Naive thymus-derived CD4-positive, alpha-beta T cell (primary cell): ENCODE results near the gene LGMN. TPM values are rescaled to one million over a fixed set of nuclear protein-coding genes. Genes with fewer than 3 reads are reported as not detected.

Source experiments
- ATAC-seq: fragments of 150-1000 bp; cut with Tn5 transposase; 2 replicates; pipeline ENCODE4 v1.10.0; 2021; ENCODE audit warnings: mild to moderate bottlenecking, moderate library complexity
- CTCF ChIA-PET: fragments of 350-600 bp; sonication (Branson Sonifier 250); formaldehyde crosslinking; loops from one replicate; lab custom pipeline; 2021; ENCODE audit warnings: antibody characterized with exemption; lab: Charles Lee
- POLR2A ChIA-PET: fragments of 350-600 bp; sonication (Branson Sonifier 250); formaldehyde crosslinking; loops from one replicate; lab custom pipeline; 2021; ENCODE audit warnings: antibody characterized with exemption, inconsistent platforms; lab: Charles Lee
- DNase-seq, 9 donors: peaks; one replicate each; pipeline versions ENCODE4 v3.0.0 to v3.0.0-alpha.2; 2020 to 2022; ENCODE audit warnings: mixed read lengths in 1 of 9
- H3K27ac ChIP-seq: one replicate; pipeline ENCODE4 v1.7.0; 2013; ENCODE audit warnings: mild to moderate bottlenecking, low read depth, low read length, moderate library complexity
- H3K27me3 ChIP-seq, 2 donors: one replicate each; pipeline ENCODE4 v1.7.0; 2013; ENCODE audit warnings: low read length in 2 of 2, mild to moderate bottlenecking in 2 of 2, moderate library complexity in 2 of 2; ENCODE audit not compliant: control insufficient read depth in 2 of 2, insufficient read depth in 2 of 2
- H3K36me3 ChIP-seq, 3 experiments: 1 replicate in 2 of 3; 2 replicates in 1 of 3; pipeline ENCODE4 v1.7.0; 2013; ENCODE audit warnings: low read length in 3 of 3, mild to moderate bottlenecking in 3 of 3, moderate library complexity in 1 of 3; ENCODE audit not compliant: insufficient read depth in 3 of 3, control insufficient read depth in 2 of 3
- H3K4me1 ChIP-seq, 2 donors: one replicate each; pipeline ENCODE4 v1.7.0; 2013; ENCODE audit warnings: low read length in 2 of 2, mild to moderate bottlenecking in 2 of 2, moderate library complexity in 1 of 2; ENCODE audit not compliant: control insufficient read depth in 2 of 2, insufficient read depth in 2 of 2
- H3K4me3 ChIP-seq: 2 replicates; pipeline ENCODE4 v1.7.0; 2013; ENCODE audit warnings: mild to moderate bottlenecking, low read length
- H3K9me3 ChIP-seq, 3 experiments: 1 replicate in 2 of 3; 2 replicates in 1 of 3; pipeline ENCODE4 v1.7.0; 2013; ENCODE audit warnings: low read length in 3 of 3; ENCODE audit not compliant: control insufficient read depth in 2 of 3
- H3K27ac Mint-ChIP-seq, 9 donors: one replicate each; pipeline ENCODE4 v1.8.0; 2020 to 2022; ENCODE audit warnings: mixed read lengths in 9 of 9, mild to moderate bottlenecking in 8 of 9, moderate library complexity in 5 of 9, inconsistent platforms in 2 of 9
- H3K27me3 Mint-ChIP-seq, 5 donors: one replicate each; pipeline ENCODE4 v1.8.0; 2021 to 2022; ENCODE audit warnings: mixed read lengths in 5 of 5, mild to moderate bottlenecking in 1 of 5
- H3K36me3 Mint-ChIP-seq, 5 donors: one replicate each; pipeline ENCODE4 v1.8.0; 2020 to 2022; ENCODE audit warnings: mixed read lengths in 5 of 5, mild to moderate bottlenecking in 3 of 5, inconsistent platforms in 1 of 5
- H3K4me1 Mint-ChIP-seq, 7 donors: one replicate each; pipeline ENCODE4 v1.8.0; 2020 to 2022; ENCODE audit warnings: mixed read lengths in 7 of 7, mild to moderate bottlenecking in 3 of 7, inconsistent platforms in 1 of 7
- H3K4me3 Mint-ChIP-seq, 10 donors: one replicate each; pipeline ENCODE4 v1.8.0; 2020 to 2022; ENCODE audit warnings: mild to moderate bottlenecking in 10 of 10, mixed read lengths in 10 of 10, moderate library complexity in 6 of 10, inconsistent platforms in 2 of 10
- H3K9me3 Mint-ChIP-seq, 11 donors: one replicate each; pipeline ENCODE4 v1.8.0; 2020 to 2022; ENCODE audit warnings: mixed read lengths in 11 of 11, mild to moderate bottlenecking in 4 of 11, inconsistent platforms in 1 of 11, moderate library complexity in 1 of 11
- intact Hi-C, 2 donors: fragments of 100-400 bp; cut with micrococcal nuclease; formaldehyde crosslinking; loops; one replicate each; pipeline ENCODE4 v1.15.1; 2023
- polyA plus RNA-seq, 2 donors: library from polyadenylated mRNA; unstranded; fragments of 300-500 nt; fragmentation: Illumina TruSeq; gene quantifications; one replicate each; pipeline ENCODE4 v1.2.3, GENCODE V29; 2021
- total RNA-seq, 6 experiments: library from RNA in 5 of 6; stranded (reverse) in 5 of 6; gene quantifications; 1 replicate in 5 of 6; 2 replicates in 1 of 6; pipeline ENCODE4 v1.2.3 and lab custom pipeline; 2021 to 2026

The LGMN gene
- total and polyA plus RNA-seq, 7 experiments from 2014 or later, result 8.7 to 28.7 (median 25.2) TPM

DNA sequence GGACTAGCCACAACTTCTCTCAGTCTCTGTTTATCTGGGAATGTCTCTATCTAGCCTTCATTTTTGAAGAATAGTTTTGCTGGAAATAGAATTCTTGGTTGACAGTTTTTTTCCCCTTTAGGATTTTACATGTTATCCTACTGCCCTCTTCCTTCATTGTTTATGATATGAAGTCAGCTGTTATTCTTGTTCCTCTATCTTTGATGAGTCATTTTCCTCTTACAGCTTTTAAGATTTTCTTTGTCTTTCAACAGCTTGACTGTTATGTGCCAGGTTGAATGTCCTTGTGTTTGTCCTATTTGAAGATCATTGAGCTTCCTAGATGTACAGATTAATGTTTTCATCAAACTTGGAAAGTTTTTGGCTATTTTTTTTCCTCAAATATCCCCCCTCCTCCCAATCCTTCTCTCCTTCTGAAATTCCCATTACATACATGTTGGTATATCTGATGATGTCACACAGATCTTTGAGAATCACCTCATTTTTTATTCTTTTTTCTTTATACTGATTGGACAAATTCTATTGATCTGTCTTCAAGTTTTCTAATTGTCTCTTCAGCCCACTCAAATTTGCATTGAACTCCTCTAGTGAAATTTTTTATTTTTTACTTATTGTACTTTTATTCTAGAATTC is 41.1 kb upstream of the LGMN start:
- Mint-ChIP-seq H3K4me3 (no peak overlapping the region), H3K9me3 (peaks cover 6 to 33% (median 21%) of the 10 kb centered on the region in 11 donors), H3K27me3 (peaks cover 0 to 9% (median 0%) of the 10 kb centered on the region in 5 donors), H3K4me1 (peaks cover 5 to 11% (median 7%) of the 10 kb centered on the region in 7 donors), H3K36me3 (peaks cover 0 to 12% (median 7%) of the 10 kb centered on the region in 5 donors), H3K27ac (peak overlapping the region in 1 of 9 donors; percentile 4)
- H3K27me3 ChIP-seq, result no peaks in the 10 kb centered on the region
- H3K4me3 ChIP-seq, result no peak overlapping the region
- ATAC-seq (no peak), DNase-seq (no peak)
- intact Hi-C loops, result loop anchor here (5.0 kb wide), 3 partner anchors 328 to 667 kb away; partner anchors contain the start of genes CPSF2 (in 2 of the 2), NDUFB1 (in 2 of the 2), BTBD7 (in 1 of the 2) and ITPK1 (in 1 of the 2)
- peaks cover 0 to 6% of the 10 kb centered on the region in 2 donors for H3K4me1 ChIP-seq
- H3K27ac ChIP-seq, result no peak overlapping the region
- CTCF ChIA-PET, result interaction anchor here (0.6 kb wide), 1 partner anchor 40 kb away, joined by 3 read pairs; no protein-coding TSS in a partner anchor
- POLR2A ChIA-PET, result no interaction called here
- peaks cover 0 to 13% (median 0%) of the 10 kb centered on the region in 3 experiments for H3K9me3 ChIP-seq
- peaks cover 0 to 4% (median 0%) of the 10 kb centered on the region in 3 experiments for H3K36me3 ChIP-seq

DNA sequence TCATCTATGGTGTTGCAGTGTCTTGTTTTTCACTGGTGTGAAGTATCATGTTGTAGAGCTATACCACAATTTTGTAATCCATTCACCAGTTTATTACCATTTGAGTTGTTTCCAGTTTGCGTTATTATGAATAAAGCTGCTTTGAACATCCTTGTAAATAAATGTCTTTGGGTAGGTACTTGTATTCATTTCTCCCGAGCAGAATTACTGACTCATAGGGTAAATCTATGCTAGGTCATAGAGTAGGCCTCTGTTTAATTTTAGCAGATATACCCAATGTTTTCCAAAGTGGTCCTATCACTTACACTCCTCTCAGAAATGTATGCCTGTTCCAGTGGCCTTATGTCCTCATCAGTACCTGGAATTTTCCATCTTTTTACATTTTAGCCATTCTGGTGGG is 39.1 kb upstream of the LGMN start:
- Mint-ChIP-seq H3K4me1 (peaks cover 0 to 7% (median 0%) of the 10 kb centered on the region in 7 donors), H3K27me3 (peaks cover 0 to 13% (median 0%) of the 10 kb centered on the region in 5 donors), H3K9me3 (peaks cover 6 to 33% (median 17%) of the 10 kb centered on the region in 11 donors), H3K36me3 (peaks cover 0 to 9% (median 7%) of the 10 kb centered on the region in 5 donors), H3K27ac (no peak overlapping the region), H3K4me3 (no peak overlapping the region)
- ChIA-PET CTCF (interaction anchor here (1.4 kb wide), 1 partner anchor 73 kb away, joined by 4 read pairs; no protein-coding TSS in a partner anchor), POLR2A (interaction anchor here (0.9 kb wide), 1 partner anchor 80 kb away, joined by 3 read pairs; no protein-coding TSS in a partner anchor)
- Histone ChIP-seq H3K36me3 (no peaks in the 10 kb centered on the region), H3K4me1 (no peaks in the 10 kb centered on the region), H3K27me3 (no peaks in the 10 kb centered on the region), H3K27ac (no peak overlapping the region), H3K4me3 (no peak overlapping the region), H3K9me3 (peaks cover 0 to 13% (median 0%) of the 10 kb centered on the region in 3 experiments)
- DNase-seq, result no peak
- intact Hi-C loops, result no loop called here
- ATAC-seq, result no peak

- Histone ChIP-seq H3K27me3 (no peaks in the 10 kb centered on the region), H3K4me1 (no peaks in the 10 kb centered on the region), H3K4me3 (no peak overlapping the region), H3K36me3 (no peaks in the 10 kb centered on the region), H3K9me3 (peaks cover 0 to 13% (median 0%) of the 10 kb centered on the region in 3 experiments), H3K27ac (no peak overlapping the region)
- peaks cover 0 to 9% (median 7%) of the 10 kb centered on the region in 5 donors for H3K36me3 Mint-ChIP-seq
- H3K9me3 Mint-ChIP-seq, result peaks cover 6 to 29% (median 17%) of the 10 kb centered on the region in 11 donors
- ATAC-seq, result no peak
- ChIA-PET POLR2A (no interaction called here), CTCF (interaction anchor here (0.7 kb wide), 1 partner anchor 70 kb away, joined by 3 read pairs; no protein-coding TSS in a partner anchor)
- no peak overlapping the region for H3K27ac Mint-ChIP-seq
- no peak for DNase-seq
- intact Hi-C loops, result no loop called here
- H3K4me1 Mint-ChIP-seq, result peaks cover 0 to 7% (median 0%) of the 10 kb centered on the region in 7 donors
- H3K27me3 Mint-ChIP-seq, result peaks cover 0 to 9% (median 0%) of the 10 kb centered on the region in 5 donors
- no peak overlapping the region for H3K4me3 Mint-ChIP-seq
Measured at GRCh38 chr14:92786427-92786756, 38.0 kb upstream of the LGMN start.

DNA sequence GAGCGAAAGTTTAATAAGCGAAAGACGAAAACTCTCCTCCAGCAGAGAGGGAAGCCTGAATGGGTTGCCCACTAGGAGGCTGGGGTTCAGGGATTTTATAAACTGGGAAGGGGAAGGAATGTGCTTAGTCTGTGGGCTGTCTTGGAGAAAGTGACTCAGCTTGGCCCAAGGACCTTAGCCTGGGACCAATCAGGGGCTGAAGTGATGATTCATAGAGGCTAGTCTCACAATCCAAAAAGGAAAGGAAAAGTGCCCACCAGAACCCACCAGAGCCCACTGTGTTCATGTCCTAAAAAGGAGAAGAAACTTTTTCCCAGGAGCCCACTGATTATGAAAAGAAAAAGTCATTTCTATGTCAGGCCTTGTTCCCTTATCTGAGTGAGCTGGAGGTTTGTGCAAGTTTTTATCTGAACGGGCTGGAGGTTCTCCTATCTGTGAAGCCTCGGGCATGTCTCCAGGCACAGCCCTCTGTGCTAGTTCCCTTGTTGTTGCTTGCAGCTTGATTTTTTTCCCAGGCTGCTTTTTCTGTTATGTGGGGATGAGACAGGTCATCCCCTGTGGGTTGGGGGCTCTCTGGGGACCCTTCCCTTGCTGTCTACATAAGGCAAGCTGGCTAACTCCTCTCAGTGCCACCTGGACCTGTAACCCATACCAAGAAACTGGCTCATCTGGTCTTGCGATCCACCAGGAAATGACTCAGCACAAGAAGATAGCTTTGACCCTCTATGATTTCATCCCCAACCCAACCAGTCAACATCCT is 37.4 kb upstream of the LGMN start:
- ATAC-seq (no peak), DNase-seq (no peak)
- H3K27me3 ChIP-seq, result no peaks in the 10 kb centered on the region
- no peak overlapping the region for H3K27ac Mint-ChIP-seq
- H3K4me1 Mint-ChIP-seq, result peaks cover 0 to 6% (median 0%) of the 10 kb centered on the region in 7 donors
- peaks cover 5 to 23% (median 17%) of the 10 kb centered on the region in 11 donors for H3K9me3 Mint-ChIP-seq
- peaks cover 0 to 8% (median 0%) of the 10 kb centered on the region in 5 donors for H3K27me3 Mint-ChIP-seq
- no peaks in the 10 kb centered on the region for H3K4me1 ChIP-seq
- intact Hi-C loops, result no loop called here
- CTCF ChIA-PET, result interaction anchor here (0.7 to 2.7 kb wide), 2 partner anchors 68 to 69 kb away, joined by 3 to 8 read pairs; no protein-coding TSS in a partner anchor
- no peak overlapping the region for H3K4me3 ChIP-seq
- no peak overlapping the region for H3K4me3 Mint-ChIP-seq
- H3K9me3 ChIP-seq, result peaks cover 0 to 13% (median 0%) of the 10 kb centered on the region in 3 experiments
- POLR2A ChIA-PET, result interaction anchor here (0.7 kb wide), 1 partner anchor 679 kb away, joined by 3 read pairs; no protein-coding TSS in a partner anchor
- H3K36me3 Mint-ChIP-seq, result peaks cover 0 to 8% (median 7%) of the 10 kb centered on the region in 5 donors
- no peak overlapping the region for H3K27ac ChIP-seq
- no peaks in the 10 kb centered on the region for H3K36me3 ChIP-seq

DNA sequence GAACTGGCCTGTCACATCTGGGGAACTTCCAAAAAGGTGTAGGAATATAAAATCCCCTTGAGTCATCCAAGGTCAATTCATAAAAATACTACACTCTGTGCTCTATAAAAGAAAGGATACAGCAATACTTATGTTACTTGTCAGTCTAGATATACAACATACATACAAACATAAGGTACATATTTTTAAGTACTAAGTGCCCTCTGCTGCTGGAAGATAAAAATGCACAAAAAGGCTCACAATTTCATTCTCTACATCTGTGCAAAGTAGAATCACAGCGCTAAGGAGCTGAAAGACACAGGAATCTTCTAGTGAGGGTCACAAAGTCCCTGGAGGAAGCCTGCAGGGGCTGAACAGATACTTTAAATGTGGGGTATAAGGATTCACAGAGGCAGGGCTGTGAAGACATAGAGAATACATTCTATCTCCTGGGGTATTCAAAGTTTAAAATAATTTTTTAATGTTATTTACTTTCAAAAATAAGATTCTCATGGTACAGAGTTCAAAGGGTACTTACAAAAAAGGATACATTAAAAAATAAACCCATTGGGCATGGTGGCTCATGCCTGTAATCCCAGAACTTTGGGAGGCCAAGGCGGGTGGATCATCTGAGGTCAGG is 35.5 kb upstream of the LGMN start:
- Mint-ChIP-seq H3K9me3 (peaks cover 0 to 5% (median 3%) of the 10 kb centered on the region in 11 donors), H3K4me3 (no peak overlapping the region), H3K36me3 (no peaks in the 10 kb centered on the region), H3K4me1 (peaks cover 0 to 20% (median 0%) of the 10 kb centered on the region in 7 donors), H3K27ac (no peak overlapping the region), H3K27me3 (peaks cover 0 to 4% (median 0%) of the 10 kb centered on the region in 5 donors)
- ChIA-PET POLR2A (no interaction called here), CTCF (interaction anchor here (0.6 to 2.7 kb wide), 5 partner anchors 66 to 1361 kb away, joined by 3 to 21 read pairs (median 8); no protein-coding TSS in a partner anchor)
- Histone ChIP-seq H3K27me3 (no peaks in the 10 kb centered on the region), H3K4me3 (no peak overlapping the region), H3K27ac (no peak overlapping the region), H3K9me3 (no peaks in the 10 kb centered on the region), H3K36me3 (no peaks in the 10 kb centered on the region), H3K4me1 (no peaks in the 10 kb centered on the region)
- ATAC-seq, result peak; percentile 81
- DNase-seq, result peak in 7 of 9 donors; percentile 31 to 65 (median 47)
- intact Hi-C loops, result loop anchor here (1.0 to 5.0 kb wide), 4 partner anchors 33 to 167 kb away; partner anchors contain the start of gene LGMN (in 1 of the 2)

- Histone ChIP-seq H3K4me1 (no peaks in the 10 kb centered on the region), H3K4me3 (no peak overlapping the region), H3K27me3 (no peaks in the 10 kb centered on the region), H3K27ac (no peak overlapping the region), H3K9me3 (no peaks in the 10 kb centered on the region), H3K36me3 (no peaks in the 10 kb centered on the region)
- ATAC-seq, result no peak
- peaks cover 0 to 4% (median 0%) of the 10 kb centered on the region in 11 donors for H3K9me3 Mint-ChIP-seq
- no peak overlapping the region for H3K4me3 Mint-ChIP-seq
- no peak for DNase-seq
- no peak overlapping the region for H3K27ac Mint-ChIP-seq
- H3K36me3 Mint-ChIP-seq, result no peaks in the 10 kb centered on the region
- ChIA-PET CTCF (no interaction called here), POLR2A (interaction anchor here (1.3 kb wide), 1 partner anchor 31 kb away, joined by 3 read pairs; no protein-coding TSS in a partner anchor)
- peaks cover 0 to 22% (median 0%) of the 10 kb centered on the region in 5 donors for H3K27me3 Mint-ChIP-seq
- peaks cover 0 to 20% (median 0%) of the 10 kb centered on the region in 7 donors for H3K4me1 Mint-ChIP-seq
- intact Hi-C loops, result loop anchor here (5.0 kb wide), 2 partner anchors 34 to 164 kb away; partner anchors contain the start of gene LGMN (in 1 of the 2)
Measured at GRCh38 chr14:92781350-92781749, 32.9 kb upstream of the LGMN start.
